Motor neuron (in vitro differentiated cells): Measurements from ENCODE around the gene PALMD. TPM values are rescaled to one million over a fixed set of nuclear protein-coding genes. Genes with fewer than 3 reads are reported as not detected.
A peak's percentile ranks its signal among the peaks of the same experiment; 100 is the strongest.

Experiments used
- ATAC-seq, 8 experiments: fragments of 200-7000 bp; cut with Tn5 transposase; replicated peaks in 6 of 8; 2 replicates each; pipeline ENCODE4 v1.8.0; 2021; ENCODE audit warnings: mild to moderate bottlenecking in 8 of 8, moderate library complexity in 8 of 8
- H3K27ac ChIP-seq, 2 donors: fragments of 250-450 bp; sonication (Bioruptor Pico); 2 replicates each; pipeline ENCODE4 v1.9.0; 2021; ENCODE audit warnings: antibody characterized with exemption in 2 of 2, mild to moderate bottlenecking in 2 of 2, moderate library complexity in 1 of 2
- H3K4me1 ChIP-seq, 2 donors: fragments of 250-450 bp; sonication (Bioruptor Pico); replicated peaks in 1 of 2; 2 replicates each; pipeline ENCODE4 v1.6.1; 2021; ENCODE audit warnings: antibody characterized with exemption in 2 of 2, mild to moderate bottlenecking in 2 of 2, moderate library complexity in 1 of 2
- H3K4me3 ChIP-seq, 5 donors: fragments of 250-450 bp; sonication (Bioruptor Pico); 2 replicates each; pipeline ENCODE4 v1.9.0; 2021; ENCODE audit warnings: antibody characterized with exemption in 5 of 5, mild to moderate bottlenecking in 5 of 5, moderate library complexity in 4 of 5
- WGBS, 10 experiments: fragments of 450-650 bp; shearing (Covaris generic); methylation state at CpG; one replicate each; pipeline ENCODE4 v1.0.0; 2022; 5-methylcytosine and 5-hydroxymethylcytosine counted together
- in situ Hi-C, 9 experiments: fragments of 400-800 bp; cut with MboI; loops; one replicate each; pipeline ENCODE4 v1.15.0; 2021; ENCODE audit warnings: low sequenced_read_pairs in 9 of 9, low pct_unique_long_range_greater_than_20kb in 2 of 9; ENCODE audit not compliant: unreplicated experiment in 9 of 9
- total RNA-seq, 8 experiments: library from RNA; unstranded; fragments of 300-600 nt; gene quantifications; 2 replicates each; pipeline versions ENCODE4 v1.2.3 to v1.2.4, GENCODE V29; 2022

Gene PALMD, protein sequence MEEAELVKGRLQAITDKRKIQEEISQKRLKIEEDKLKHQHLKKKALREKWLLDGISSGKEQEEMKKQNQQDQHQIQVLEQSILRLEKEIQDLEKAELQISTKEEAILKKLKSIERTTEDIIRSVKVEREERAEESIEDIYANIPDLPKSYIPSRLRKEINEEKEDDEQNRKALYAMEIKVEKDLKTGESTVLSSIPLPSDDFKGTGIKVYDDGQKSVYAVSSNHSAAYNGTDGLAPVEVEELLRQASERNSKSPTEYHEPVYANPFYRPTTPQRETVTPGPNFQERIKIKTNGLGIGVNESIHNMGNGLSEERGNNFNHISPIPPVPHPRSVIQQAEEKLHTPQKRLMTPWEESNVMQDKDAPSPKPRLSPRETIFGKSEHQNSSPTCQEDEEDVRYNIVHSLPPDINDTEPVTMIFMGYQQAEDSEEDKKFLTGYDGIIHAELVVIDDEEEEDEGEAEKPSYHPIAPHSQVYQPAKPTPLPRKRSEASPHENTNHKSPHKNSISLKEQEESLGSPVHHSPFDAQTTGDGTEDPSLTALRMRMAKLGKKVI
- total RNA-seq, result 10 to 100 TPM in 3 of 8 experiments, 1 to 10 TPM in 3, under 1 TPM in 2; 0.92 to 40.4 (median 2.0) TPM

DNA sequence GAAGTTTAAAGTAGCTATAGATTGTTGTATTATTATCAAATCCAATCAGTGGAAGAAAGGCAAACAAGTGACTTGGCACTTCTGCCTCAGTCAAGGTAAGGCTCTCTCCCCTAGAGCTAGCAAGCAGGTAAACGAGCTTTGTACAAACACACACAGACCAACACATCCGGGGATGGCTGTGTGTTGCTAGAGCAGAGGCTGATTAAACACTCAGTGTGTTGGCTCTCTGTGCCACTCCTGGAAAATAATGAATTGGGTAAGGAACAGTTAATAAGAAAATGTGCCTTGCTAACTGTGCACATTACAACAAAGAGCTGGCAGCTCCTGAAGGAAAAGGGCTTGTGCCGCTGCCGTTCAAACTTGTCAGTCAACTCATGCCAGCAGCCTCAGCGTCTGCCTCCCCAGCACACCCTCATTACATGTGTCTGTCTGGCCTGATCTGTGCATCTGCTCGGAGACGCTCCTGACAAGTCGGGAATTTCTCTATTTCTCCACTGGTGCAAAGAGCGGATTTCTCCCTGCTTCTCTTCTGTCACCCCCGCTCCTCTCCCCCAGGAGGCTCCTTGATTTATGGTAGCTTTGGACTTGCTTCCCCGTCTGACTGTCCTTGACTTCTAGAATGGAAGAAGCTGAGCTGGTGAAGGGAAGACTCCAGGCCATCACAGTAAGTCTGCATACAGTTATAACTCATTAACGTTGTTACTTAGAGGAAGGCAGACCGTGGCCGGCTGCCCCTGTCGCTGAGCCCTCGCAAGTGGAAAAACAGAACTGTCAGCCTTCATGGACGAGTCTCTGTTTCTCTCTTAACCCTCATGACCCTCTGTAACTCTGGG, at the start of gene PALMD:
TSS of gene PALMD (plus strand) at position 415 of the 833 bp plus-strand sequence. CDS start at position 620, 205 bp downstream.
- WGBS, 10 experiments, result 0 to 29% (median 17%) methylated on average over 4 to 16 of the region's 17 CpGs; no CpG with 5 or more reads in 1 of the 10 experiments
- peak; percentile 37 to 90 (median 78) for ATAC-seq
- Histone ChIP-seq H3K27ac (peak within 1 kb of the TSS in 1 of 2 donors; percentile 1), H3K4me1 (peaks cover 16 to 24% of the 10 kb centered on the region in 2 donors), H3K4me3 (peak within 1 kb of the TSS; percentile 2 to 34 (median 11))
- in situ Hi-C loops, result no loop called here

DNA sequence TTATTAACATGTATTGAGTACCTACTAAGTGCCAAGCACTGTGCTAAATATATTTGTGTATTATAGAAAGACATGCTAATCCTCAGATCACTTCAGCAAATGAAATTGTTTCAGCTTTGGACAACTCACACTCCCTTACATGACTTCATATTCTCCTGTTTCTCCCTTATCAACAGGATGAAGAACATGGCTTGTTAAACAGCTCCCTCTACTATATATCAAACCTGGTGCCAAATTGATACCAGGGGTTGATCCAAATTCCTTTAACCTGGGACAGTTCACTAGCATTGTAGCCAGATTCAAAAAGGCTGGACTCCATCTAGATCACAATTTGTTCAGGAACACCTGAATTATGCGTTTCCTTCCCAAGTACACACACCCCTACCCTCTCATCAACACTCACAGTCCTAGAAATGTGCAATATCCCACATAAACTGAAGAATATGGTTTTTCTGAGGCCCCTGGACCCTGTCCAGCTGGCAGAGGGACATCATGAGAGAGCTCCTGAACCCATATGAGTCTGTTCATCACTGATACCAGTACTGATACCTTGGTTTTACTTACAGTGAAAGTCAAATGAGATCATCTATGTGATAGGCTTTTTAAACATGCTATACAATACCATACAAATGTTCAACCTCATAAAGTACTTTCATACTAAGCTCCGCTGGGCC, 47.0 kb upstream of the PALMD start:
- Histone ChIP-seq H3K4me3 (no peak overlapping the region), H3K27ac (no peak overlapping the region), H3K4me1 (peaks cover 15 to 17% of the 10 kb centered on the region in 2 donors)
- in situ Hi-C loops, result no loop called here
- WGBS, 10 experiments, result 94 to 100% (median 100%) methylated on average over 1 to 2 of the region's 2 CpGs; no CpG with 5 or more reads in 3 of the 10 experiments
- ATAC-seq, result no peak

DNA sequence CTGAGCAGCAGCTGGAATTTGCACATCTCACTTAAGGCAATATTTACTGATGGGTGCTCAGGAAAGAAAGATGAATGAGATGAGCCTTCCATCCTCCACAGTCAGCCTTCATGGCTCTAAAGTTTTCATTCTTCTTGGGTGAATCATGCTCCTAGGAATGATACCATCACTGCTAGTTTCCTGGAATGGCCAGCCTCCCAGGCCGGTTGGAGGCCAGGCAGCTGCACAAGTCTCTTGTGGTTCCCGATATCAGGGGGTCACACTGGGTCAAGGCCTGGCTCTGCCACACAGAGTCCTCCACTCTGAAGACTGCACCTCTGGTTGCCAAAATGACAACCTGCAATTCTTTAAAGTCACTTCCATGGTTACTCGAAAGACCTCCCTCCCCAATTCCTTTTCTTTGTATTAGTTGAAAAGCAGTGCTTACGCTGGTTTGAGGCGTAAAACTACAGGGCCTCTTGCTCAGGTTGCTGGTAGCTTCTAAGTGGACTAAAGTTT, 46.2 kb upstream of the PALMD start:
- WGBS, 10 experiments, result 61 to 100% (median 82%) methylated on average over 2 to 5 of the region's 5 CpGs; no CpG with 5 or more reads in 4 of the 10 experiments
- peak in 4 of 8 experiments; percentile 33 to 80 (median 53) for ATAC-seq
- H3K4me3 ChIP-seq, result no peak overlapping the region

DNA sequence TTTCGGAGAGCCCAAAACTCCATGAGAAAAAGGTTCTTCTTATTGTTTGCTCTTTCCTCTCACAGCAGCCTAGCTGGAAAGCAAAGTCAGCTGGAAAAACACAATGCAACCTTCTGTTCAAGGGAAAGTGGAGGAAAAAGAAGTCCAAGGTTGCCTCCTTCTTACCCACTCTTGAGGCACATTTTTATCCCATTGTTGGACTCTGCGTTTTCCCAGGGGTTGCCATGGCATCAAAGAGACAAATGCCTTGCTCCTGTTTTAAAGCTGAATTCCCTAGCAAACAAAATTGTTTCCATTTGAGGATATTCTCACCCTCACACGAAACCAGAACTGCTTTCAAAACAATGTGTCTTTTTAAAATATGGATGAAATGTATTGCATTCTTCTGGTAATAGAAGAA, 45.1 kb upstream of the PALMD start:
- in situ Hi-C loops, result no loop called here
- 4 to 39% (median 13%) methylated on average over 2 to 3 of the region's 3 CpGs; no CpG with 5 or more reads in 1 of the 10 experiments for WGBS, 10 experiments
- ATAC-seq, result peak in 6 of 8 experiments; percentile 19 to 81 (median 55)
- Histone ChIP-seq H3K27ac (no peak overlapping the region), H3K4me3 (no peak overlapping the region), H3K4me1 (peaks cover 15 to 17% of the 10 kb centered on the region in 2 donors)

More for the DNA sequence above, 46.2 kb upstream of the PALMD start:
- peaks cover 15 to 17% of the 10 kb centered on the region in 2 donors for H3K4me1 ChIP-seq
- in situ Hi-C loops, result no loop called here
- H3K27ac ChIP-seq, result no peak overlapping the region

- in situ Hi-C loops, result no loop called here
- no peak overlapping the region for H3K27ac ChIP-seq
Observed at GRCh38 chr1:99601208-99601607, 44.7 kb upstream of the PALMD start.

DNA sequence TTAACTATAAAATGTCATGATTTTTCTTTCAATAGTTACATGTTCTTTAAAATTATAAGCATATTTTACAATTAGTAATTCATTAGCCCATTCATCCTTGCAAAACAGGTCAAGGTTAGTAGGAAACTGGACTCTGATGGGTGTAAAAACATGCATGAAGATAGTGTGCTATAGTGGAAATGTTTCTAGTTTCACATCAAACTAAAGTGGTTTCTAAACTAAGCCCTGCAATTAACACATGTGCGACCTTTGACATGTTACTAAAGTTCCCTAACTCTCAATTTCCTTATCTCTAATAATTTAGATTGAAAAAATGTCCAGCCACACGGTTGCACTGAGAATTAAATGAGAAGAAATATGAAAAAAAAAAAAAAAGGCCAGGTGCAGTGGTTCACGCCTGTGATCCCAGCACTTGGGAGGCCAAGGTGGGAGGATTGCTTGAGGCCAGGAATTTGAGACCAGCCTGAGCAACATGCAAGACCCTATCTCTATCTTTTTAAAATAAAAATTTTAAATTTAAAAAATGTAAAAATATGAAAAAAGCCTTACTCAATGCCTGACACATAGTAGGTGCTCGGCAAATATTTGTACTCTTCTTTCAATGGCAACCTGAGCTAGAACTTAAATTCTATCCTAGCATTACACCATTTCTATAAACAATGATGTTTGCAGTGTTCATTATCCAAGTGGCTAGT, 44.1 kb upstream of the PALMD start:
- Histone ChIP-seq H3K4me3 (no peak overlapping the region), H3K4me1 (peaks cover 15 to 17% of the 10 kb centered on the region in 2 donors), H3K27ac (no peak overlapping the region)
- 69 to 100% (median 91%) methylated on average over 2 to 4 of the region's 4 CpGs for WGBS, 10 experiments
- in situ Hi-C loops, result no loop called here
- ATAC-seq, result no peak

More at GRCh38 chr1:99601208-99601607, 44.7 kb upstream of the PALMD start:
- peaks cover 15 to 17% of the 10 kb centered on the region in 2 donors for H3K4me1 ChIP-seq
- 5 to 83% (median 49%) methylated on average over 1 to 3 of the region's 3 CpGs for WGBS, 10 experiments
- H3K4me3 ChIP-seq, result no peak overlapping the region
- peak in 1 of 8 experiments; percentile 94 for ATAC-seq

DNA sequence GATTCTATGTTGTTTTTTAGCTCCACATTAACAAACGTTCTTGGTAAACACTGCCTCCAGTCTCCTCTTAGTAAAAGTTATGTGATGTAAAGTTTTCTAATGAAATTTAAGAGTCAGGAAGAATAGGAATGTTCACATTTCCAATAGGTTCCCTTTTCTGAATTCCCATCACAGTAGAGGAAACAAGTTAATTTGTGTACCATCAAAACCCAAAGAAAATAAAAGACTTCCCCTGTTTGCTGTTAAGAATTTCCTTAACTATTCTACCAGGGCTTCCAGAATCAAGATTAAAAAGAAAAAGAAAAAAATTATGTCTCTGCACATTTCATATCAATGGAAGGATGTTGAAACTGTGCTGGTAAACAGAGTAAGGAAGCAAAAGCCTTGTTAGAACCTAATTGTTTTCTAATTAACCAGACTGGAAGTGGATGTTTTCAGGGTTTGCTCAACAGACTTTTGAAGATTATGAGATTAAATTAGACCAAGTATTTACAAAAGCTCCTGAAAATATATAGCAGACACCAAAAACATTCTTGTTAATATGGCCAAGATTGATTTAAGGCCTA, 43.4 kb upstream of the PALMD start:
- peaks cover 15 to 17% of the 10 kb centered on the region in 2 donors for H3K4me1 ChIP-seq
- no peak for ATAC-seq
- H3K27ac ChIP-seq, result no peak overlapping the region
- 40 to 100% (median 84%) methylated on average over 1 of the region's 1 CpG; no CpG with 5 or more reads in 2 of the 10 experiments for WGBS, 10 experiments
- in situ Hi-C loops, result no loop called here
- H3K4me3 ChIP-seq, result no peak overlapping the region

DNA sequence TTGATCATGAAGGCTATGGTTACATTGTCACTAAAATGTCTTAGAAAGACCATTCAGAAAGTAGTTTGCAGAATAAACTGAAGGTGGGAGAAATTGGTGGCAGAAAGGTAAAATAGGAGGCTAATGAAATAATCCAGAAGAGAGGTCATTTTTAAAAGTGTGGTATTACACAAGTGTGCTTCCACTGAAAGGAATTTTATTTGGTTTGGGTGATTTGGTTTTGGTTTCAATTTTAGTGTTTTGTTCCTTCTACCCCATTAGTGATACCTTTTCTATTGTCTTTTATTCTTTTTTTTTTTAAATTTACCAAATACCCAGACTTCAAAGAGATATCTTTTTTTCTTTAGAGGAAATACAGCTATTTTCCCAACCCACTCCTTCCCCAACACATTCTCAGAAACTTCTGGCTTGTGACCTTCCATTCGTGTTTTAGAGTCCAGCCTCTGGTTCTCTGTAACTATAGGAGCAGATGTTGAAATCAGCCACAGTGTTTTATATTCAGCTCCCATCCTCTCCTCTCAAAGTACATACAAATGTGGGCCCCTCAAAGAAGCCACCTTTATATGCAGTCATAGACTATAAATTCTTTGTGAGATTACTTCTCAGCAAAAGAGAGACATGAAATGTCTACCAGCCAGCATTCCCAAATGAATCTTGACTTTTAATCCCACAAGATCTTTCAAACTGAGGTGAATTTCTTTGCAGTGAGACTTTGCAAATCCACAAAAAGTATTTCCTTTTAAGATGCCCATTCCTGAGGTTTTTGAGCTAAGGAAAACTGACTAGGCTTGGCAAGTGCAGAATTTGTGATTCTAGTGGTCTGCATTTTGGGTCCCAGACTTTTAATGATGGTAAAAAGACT, 42.0 kb upstream of the PALMD start:
- ATAC-seq, result peak in 3 of 8 experiments; percentile 12 to 83 (median 22)

GRCh38 chr1:99606306-99606705, 39.6 kb upstream of the PALMD start:
- Histone ChIP-seq H3K4me3 (no peak overlapping the region), H3K27ac (no peak overlapping the region), H3K4me1 (peaks cover 0 to under 1% of the 10 kb centered on the region in 2 donors)
- 50 to 100% (median 95%) methylated on average over 1 to 2 of the region's 2 CpGs for WGBS, 10 experiments
- in situ Hi-C loops, result no loop called here
- peak in 1 of 8 experiments; percentile 28 for ATAC-seq

More for the DNA sequence above, 42.0 kb upstream of the PALMD start:
- 17 to 83% (median 64%) methylated on average over 1 of the region's 1 CpG; no CpG with 5 or more reads in 3 of the 10 experiments for WGBS, 10 experiments
- no peak overlapping the region for H3K4me3 ChIP-seq
- H3K4me1 ChIP-seq, result peaks cover 15 to 17% of the 10 kb centered on the region in 2 donors
- in situ Hi-C loops, result no loop called here
- H3K27ac ChIP-seq, result no peak overlapping the region

DNA sequence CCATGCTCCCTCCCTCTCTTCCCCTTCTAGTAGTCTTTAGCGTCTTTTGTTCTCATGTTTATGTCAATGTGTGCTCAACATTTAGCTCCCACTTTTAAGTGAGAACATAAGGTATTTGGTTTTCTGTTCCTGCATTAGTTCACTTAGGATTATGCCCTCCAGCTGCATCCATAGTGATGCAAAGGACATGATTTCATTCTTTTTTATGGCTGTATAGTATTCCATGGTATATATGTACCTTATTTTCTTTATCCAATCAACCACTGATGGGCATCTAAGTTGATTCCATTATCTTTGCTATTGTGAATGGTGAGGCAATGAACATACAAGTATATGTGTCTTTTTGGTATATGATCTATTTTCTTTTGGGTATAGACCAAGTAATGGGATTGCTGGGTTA, 38.3 kb upstream of the PALMD start:
- Histone ChIP-seq H3K4me1 (no peaks in the 10 kb centered on the region), H3K4me3 (no peak overlapping the region), H3K27ac (no peak overlapping the region)
- in situ Hi-C loops, result no loop called here
- no peak for ATAC-seq
- WGBS, 10 experiments, result 100% methylated on average over 1 of the region's 1 CpG; no CpG with 5 or more reads in 2 of the 10 experiments

GRCh38 chr1:99608058-99608457, 37.9 kb upstream of the PALMD start:
- 50 to 100% (median 92%) methylated on average over 1 to 2 of the region's 2 CpGs; no CpG with 5 or more reads in 1 of the 10 experiments for WGBS, 10 experiments
- no peaks in the 10 kb centered on the region for H3K4me1 ChIP-seq
- in situ Hi-C loops, result no loop called here
- H3K4me3 ChIP-seq, result no peak overlapping the region
- no peak for ATAC-seq
- no peak overlapping the region for H3K27ac ChIP-seq
